Neural crest cell (in vitro differentiated cells): ENCODE measurements around the gene SPTBN5. TPM values are rescaled to one million over a fixed set of nuclear protein-coding genes. Genes with fewer than 3 reads are reported as not detected.

Experiments
- DNase-seq: peaks from one replicate; pipeline ENCODE4 v3.0.0; 2021; ENCODE audit warnings: low read depth, mixed read lengths, low spot score
- H3K27ac Mint-ChIP-seq: one replicate; pipeline ENCODE4 v1.8.0; 2021; ENCODE audit warnings: mild to moderate bottlenecking, mixed read lengths; ENCODE audit not compliant: unreplicated experiment
- H3K27me3 Mint-ChIP-seq: 2 replicates; pipeline ENCODE4 v1.8.0; 2021; ENCODE audit warnings: low read depth, mild to moderate bottlenecking, mixed read lengths
- H3K36me3 Mint-ChIP-seq: 2 replicates; pipeline ENCODE4 v1.8.0; 2021; ENCODE audit warnings: low read depth, mild to moderate bottlenecking, mixed read lengths
- H3K4me1 Mint-ChIP-seq: 2 replicates; pipeline ENCODE4 v1.8.0; 2021; ENCODE audit warnings: mixed read lengths
- H3K4me3 Mint-ChIP-seq: one replicate; pipeline ENCODE4 v1.8.0; 2021; ENCODE audit warnings: mild to moderate bottlenecking, mixed read lengths
- H3K9me3 Mint-ChIP-seq: 2 replicates; pipeline ENCODE4 v1.8.0; 2021; ENCODE audit warnings: mixed read lengths
- CTCF ChIP-seq: fragments of 200-600 bp; sonication (generic); conservative IDR thresholded peaks from 2 replicates; pipeline ENCODE4 v1.5.0; 2021; ENCODE audit warnings: antibody characterized with exemption, mild to moderate bottlenecking
- long read RNA-seq: library from polyadenylated mRNA; unstranded; transcript quantifications from one replicate; pipeline ENCODE4 v2.0.0, GENCODE V29; 2020
- total RNA-seq: library from RNA; stranded (reverse); gene quantifications from 2 replicates; pipeline ENCODE4 v1.2.1, GENCODE V29; 2021

Gene SPTBN5
- 0.77 and 1.1 TPM in 2 replicates for total RNA-seq
- long read RNA-seq = 0 reads

GRCh38 chr15:41893422-41894250 is at the start of gene SPTBN5:
SPTBN5 (minus strand) TSS chr15:41894053; CDS start chr15:41893497, 556 bp downstream.
- Mint-ChIP-seq H3K4me3 (no peak within 1 kb of the TSS), H3K27ac (no peak within 1 kb of the TSS), H3K27me3 (no peaks in the 10 kb centered on the region), H3K4me1 (peaks cover 14% of the 10 kb centered on the region), H3K9me3 (no peaks in the 10 kb centered on the region), H3K36me3 (no peaks in the 10 kb centered on the region)
- no peak for DNase-seq
- no peak for TF ChIP-seq CTCF

- no peak overlapping the region for H3K4me3 Mint-ChIP-seq
- H3K36me3 Mint-ChIP-seq = peaks cover 5% of the 10 kb centered on the region
- DNase-seq = no peak
- no peaks in the 10 kb centered on the region for H3K27me3 Mint-ChIP-seq
- H3K9me3 Mint-ChIP-seq = no peaks in the 10 kb centered on the region
- no peak overlapping the region for H3K27ac Mint-ChIP-seq
- TF ChIP-seq CTCF = no peak
- peaks cover 23% of the 10 kb centered on the region for H3K4me1 Mint-ChIP-seq
Observed at GRCh38 chr15:41942886-41943285, 49.0 kb upstream of the SPTBN5 start.

- no peak for DNase-seq
- Mint-ChIP-seq H3K9me3 (no peaks in the 10 kb centered on the region), H3K27me3 (no peaks in the 10 kb centered on the region), H3K4me1 (peaks cover 23% of the 10 kb centered on the region), H3K4me3 (no peak overlapping the region), H3K27ac (no peak overlapping the region), H3K36me3 (peaks cover 5% of the 10 kb centered on the region)
- TF ChIP-seq CTCF = no peak
Observed at GRCh38 chr15:41941644-41942415, 48.0 kb upstream of the SPTBN5 start.

- Mint-ChIP-seq H3K27ac (no peak overlapping the region), H3K4me1 (peaks cover 23% of the 10 kb centered on the region), H3K27me3 (no peaks in the 10 kb centered on the region), H3K9me3 (no peaks in the 10 kb centered on the region), H3K4me3 (no peak overlapping the region), H3K36me3 (peaks cover 7% of the 10 kb centered on the region)
- TF ChIP-seq CTCF = no peak
- no peak for DNase-seq
Observed at GRCh38 chr15:41940441-41940857, 46.6 kb upstream of the SPTBN5 start.

- no peak for DNase-seq
- Mint-ChIP-seq H3K4me3 (no peak overlapping the region), H3K9me3 (no peaks in the 10 kb centered on the region), H3K36me3 (peaks cover 7% of the 10 kb centered on the region), H3K27me3 (no peaks in the 10 kb centered on the region), H3K4me1 (peaks cover 18% of the 10 kb centered on the region), H3K27ac (no peak overlapping the region)
- no peak for TF ChIP-seq CTCF
Observed at GRCh38 chr15:41939986-41940385, 46.1 kb upstream of the SPTBN5 start.
